Fibroblast of skin of right biceps (primary cell): Measurements from ENCODE around the gene TSPAN5.

ENCODE experiments used
- DNase-seq: peaks from one replicate; pipeline ENCODE4 v3.0.0-alpha.2; 2013

Gene TSPAN5

DNA sequence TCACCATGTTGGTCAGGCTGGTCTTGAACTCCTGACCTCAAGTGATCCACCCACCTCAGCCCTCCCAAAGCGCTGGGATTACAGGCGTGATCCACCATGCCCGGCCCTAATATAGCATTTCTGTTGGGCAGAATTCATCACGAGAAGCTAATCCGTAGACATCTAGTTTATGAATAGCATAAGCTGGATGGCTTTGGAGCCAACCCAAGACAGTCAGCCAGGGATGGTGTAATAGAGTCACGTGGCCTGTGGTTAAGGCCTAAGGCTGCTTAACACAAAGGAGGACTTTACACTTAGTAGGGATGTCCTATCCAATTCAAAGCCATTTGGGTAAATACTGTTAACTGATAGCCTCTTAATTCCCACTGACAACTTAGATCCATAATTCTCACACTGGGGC lies 223.6 kb downstream of the TSPAN5 start:
- DNase-seq = no peak

DNA sequence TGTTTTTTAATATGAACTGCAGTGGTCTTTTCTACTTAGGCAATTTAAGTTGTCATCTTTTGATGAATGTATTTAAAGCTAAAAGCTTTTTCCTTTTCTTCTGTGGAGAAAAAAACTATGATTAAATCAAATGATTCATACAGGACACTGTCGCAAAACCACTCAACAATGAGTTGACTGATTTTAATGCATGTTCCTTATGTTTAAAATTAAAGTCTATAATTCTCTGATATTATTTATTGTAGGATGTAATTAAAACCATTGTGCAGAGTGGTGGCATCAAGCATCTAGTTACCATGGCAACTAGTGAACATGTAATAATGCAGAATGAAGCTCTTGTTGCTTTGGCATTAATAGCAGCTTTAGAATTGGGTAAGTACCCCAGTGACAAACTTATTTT lies 224.7 kb downstream of the TSPAN5 start:
- DNase-seq = peak; percentile 14

GRCh38 chr4:98430708-98431403 lies 227.6 kb downstream of the TSPAN5 start:
- peak; percentile 85 for DNase-seq

GRCh38 chr4:98423009-98423408 lies 235.4 kb downstream of the TSPAN5 start:
- DNase-seq = no peak

- DNase-seq = peak; percentile 88
Measured at GRCh38 chr4:98421111-98421510, 237.3 kb downstream of the TSPAN5 start.
